Left kidney (tissue), 8 donors: Measurements from ENCODE around the gene GABPA. TPM values are rescaled to one million over a fixed set of nuclear protein-coding genes. Genes with fewer than 3 reads are reported as not detected.
"Not testable (repeated sequence)": the region's sequence is repeated elsewhere in the genome, so short reads cannot be mapped to it uniquely, and the experiment has no call there.

Source experiments
- DNase-seq: peaks from one replicate; pipeline ENCODE4 v3.0.0-alpha.2; 2013
- long read RNA-seq, 8 donors: transcript quantifications; one replicate each; lab custom pipeline, GENCODE V29; 2026
- polyA plus RNA-seq: library from polyadenylated mRNA; unstranded; fragments of 120-200 nt; gene quantifications from one replicate; pipeline ENCODE4 v1.2.1, GENCODE V29; 2013; ENCODE audit not compliant: insufficient read length

The GABPA gene
- polyA plus RNA-seq: 51.0 TPM
- long read RNA-seq, donor 1, full-length matches to known transcripts: 15 of 15 reads
- long read RNA-seq, donor 1, partial matches to known transcripts: 0 of 15 reads
- long read RNA-seq, donor 1, other reads (novel, unspliced or antisense): 0 of 15 reads
- long read RNA-seq, donor 2, full-length matches to known transcripts: 19 of 19 reads
- long read RNA-seq, donor 2, partial matches to known transcripts: 0 of 19 reads
- long read RNA-seq, donor 2, other reads (novel, unspliced or antisense): 0 of 19 reads
- long read RNA-seq, donor 3, full-length matches to known transcripts: 9 of 9 reads
- long read RNA-seq, donor 3, partial matches to known transcripts: 0 of 9 reads
- long read RNA-seq, donor 3, other reads (novel, unspliced or antisense): 0 of 9 reads
- long read RNA-seq, donor 4: 0 reads
- long read RNA-seq, donor 5, full-length matches to known transcripts: 9 of 9 reads
- long read RNA-seq, donor 5, partial matches to known transcripts: 0 of 9 reads
- long read RNA-seq, donor 5, other reads (novel, unspliced or antisense): 0 of 9 reads
- long read RNA-seq, donor 6, full-length matches to known transcripts: 11 of 11 reads
- long read RNA-seq, donor 6, partial matches to known transcripts: 0 of 11 reads
- long read RNA-seq, donor 6, other reads (novel, unspliced or antisense): 0 of 11 reads
- long read RNA-seq, donor 7, full-length matches to known transcripts: 13 of 13 reads
- long read RNA-seq, donor 7, partial matches to known transcripts: 0 of 13 reads
- long read RNA-seq, donor 7, other reads (novel, unspliced or antisense): 0 of 13 reads
- long read RNA-seq, donor 8, full-length matches to known transcripts: 7 of 7 reads
- long read RNA-seq, donor 8, partial matches to known transcripts: 0 of 7 reads
- long read RNA-seq, donor 8, other reads (novel, unspliced or antisense): 0 of 7 reads

DNA sequence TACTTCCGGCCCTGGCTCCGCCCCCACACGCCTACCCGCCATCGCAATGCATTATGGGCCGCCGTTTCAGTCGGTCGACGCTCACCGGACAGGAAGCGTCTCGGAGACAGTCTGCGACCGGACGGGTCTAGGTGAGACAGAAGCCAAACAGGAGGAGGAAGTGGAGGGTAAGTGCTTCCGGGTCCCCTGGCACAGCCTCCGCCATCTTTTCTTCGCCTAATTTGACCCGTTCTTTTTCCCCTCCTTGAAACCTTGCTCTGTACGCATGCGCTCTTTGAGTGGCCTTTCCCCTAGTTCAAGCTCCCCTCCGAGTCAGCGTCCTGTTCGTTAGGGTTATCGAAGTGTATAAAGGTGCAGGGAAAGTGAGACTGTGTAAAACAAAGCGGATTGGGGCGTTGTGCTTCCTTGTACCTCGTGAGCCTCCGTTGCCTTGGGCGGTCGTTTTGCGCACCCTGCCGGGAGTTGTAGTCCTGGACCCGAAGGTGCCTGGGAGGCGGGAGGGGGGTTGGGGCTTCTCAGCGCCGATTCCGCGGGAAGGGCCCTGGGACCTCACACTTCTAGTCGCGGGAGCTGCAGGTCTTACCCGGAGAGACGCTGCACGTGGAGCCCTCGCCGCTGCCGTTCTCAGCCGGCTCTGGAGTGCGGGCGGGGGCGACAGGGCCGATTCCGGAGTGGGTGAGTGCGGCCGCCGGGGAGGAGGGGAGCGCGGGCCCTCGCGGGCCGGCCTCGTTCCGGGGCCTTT lies at the start of gene GABPA, which contains the start of gene ATP5PF:
GABPA (plus strand) TSS at position 69 of the 742 bp plus-strand sequence. CDS start 6,627 bp downstream, outside the sequence.
ATP5PF (minus strand) TSS at position 1 of the 742 bp plus-strand sequence. CDS start 5,110 bp downstream, outside the sequence.
- peak; percentile 97 for DNase-seq

DNA sequence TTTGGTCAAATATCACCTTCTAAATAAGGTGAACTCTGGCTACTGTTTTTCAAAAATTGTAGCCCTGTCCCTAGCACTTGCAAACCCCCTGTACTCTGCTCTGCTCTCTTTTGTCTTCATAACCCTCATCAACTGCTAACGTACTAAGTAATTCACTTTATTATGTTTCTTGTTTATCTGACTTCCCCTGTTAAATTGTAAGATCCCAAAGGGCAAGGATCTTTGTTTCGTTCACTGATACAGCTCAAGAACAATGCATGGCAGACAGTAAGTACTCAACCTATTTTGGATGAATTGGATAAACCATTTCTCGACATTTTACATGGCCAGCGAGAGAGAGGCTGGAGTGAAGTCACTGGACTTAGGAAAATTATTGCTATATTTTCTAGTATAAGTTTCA lies 47.0 kb upstream of the GABPA start:
- no peak for DNase-seq

DNA sequence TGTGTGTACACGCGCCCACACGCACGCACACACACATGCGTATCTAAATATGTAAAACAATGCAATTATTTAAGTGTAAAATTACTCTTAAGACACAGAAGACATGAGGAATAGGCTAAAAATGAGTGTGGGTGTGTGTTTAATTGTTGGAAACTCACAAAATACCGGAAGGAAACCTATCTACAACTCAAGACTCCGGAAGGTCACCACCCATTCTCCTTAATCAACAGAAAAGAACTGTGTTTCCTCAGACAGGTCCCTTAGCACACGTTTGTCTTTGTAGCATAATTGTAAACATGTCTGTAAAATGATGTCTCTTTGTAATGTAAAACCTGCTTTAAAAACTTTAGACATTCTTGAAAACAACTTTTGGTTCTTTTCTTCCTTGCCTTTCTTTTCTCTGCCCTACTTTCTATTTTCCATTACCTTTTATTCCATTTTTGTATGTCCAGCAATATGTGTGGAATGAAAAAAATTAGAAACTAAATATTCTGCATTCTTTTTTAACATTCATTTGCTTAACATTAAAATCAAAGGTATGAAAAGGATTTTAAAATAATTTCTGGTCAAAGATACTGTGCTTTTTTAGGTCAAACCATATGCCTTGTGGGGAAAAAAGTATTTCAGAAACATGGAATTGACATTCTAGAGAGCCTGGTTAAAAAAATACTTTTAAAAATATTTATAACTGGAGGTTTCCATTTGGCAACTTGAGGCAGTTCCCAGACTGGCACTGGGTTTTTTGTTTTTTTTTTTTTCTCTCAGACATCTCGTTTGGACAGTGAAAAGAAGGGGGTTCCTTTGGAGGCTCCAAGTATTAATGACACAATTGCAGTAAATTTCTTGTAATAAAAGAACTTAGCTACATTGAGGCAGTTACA lies 46.3 kb upstream of the GABPA start:
- DNase-seq: peak; percentile 7

DNA sequence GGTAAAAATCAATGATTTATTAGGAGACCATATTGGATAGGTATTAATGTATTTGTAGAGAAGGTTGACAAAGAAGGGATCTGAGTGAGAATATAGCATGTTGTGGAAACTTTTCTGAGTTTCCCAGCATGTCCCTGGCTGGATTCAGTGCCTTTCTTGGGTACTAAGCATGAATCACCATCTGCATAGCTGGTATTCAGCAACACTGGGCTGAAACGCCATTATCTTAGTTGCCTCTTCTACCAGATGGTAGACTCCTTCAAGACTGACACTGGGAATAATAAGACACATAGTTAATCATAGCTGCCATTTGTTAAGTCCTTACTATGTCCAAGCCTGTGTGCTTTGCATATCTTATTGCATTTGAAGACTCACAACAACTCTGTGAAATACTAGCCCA lies 45.5 kb upstream of the GABPA start:
- no peak for DNase-seq

DNA sequence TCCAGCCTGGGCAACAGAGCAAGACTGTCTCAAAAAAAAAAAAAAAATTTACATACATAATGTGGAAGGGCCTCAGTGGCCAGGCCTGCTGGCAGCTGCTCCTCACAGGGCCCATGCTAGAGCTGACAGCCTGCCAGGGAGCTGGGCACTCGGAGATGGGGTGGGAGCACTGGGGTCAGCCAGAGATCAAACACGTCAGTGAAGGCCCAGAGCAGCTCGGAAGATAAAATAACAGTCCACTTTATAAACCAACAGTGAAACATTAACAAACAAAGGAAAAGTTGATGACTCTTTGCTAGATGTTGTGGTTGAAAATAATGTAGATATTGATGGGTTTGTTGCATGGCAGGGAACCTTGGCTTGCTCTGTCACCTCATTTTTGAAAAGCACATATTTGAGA lies 42.8 kb upstream of the GABPA start:
- DNase-seq: no peak

DNA sequence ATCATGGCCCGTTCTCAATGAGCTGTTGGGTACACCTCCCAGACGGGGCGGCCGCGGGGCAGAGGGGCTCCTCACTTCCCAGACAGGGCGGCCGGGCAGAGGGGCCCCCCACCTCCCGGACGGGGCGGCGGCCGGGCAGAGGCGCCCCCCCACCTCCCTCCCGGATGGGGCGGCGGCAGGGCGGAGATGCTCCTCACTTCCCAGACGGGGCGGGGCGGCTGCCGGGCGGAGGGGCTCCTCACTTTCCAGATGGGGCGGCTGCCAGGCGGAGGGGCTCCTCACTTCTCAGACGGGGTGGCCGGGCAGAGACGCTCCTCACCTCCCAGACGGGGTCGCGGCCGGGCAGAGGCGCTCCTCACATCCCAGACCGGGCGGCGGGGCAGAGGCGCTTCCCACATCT lies 39.3 kb upstream of the GABPA start:
- not testable (repeated sequence) for DNase-seq

DNA sequence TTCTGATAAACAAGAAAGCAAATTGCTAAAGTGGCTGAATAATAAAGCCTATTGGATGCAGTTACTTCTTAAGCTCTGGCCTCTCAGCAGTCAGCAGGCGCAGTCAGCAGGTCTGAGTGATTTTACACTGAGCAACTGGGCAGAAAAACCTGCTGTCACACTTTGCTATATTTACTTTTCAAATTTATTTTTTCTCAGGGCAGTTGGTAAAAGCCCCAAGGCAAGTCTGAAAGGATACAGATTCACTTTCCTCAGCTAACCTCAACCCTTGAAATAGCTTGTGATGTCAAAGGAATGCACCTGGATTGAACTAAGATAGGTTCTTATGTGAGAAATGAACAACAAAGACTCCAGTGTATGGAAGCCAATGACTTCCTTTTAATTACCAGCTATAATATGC lies 34.0 kb upstream of the GABPA start:
- DNase-seq: no peak

DNA sequence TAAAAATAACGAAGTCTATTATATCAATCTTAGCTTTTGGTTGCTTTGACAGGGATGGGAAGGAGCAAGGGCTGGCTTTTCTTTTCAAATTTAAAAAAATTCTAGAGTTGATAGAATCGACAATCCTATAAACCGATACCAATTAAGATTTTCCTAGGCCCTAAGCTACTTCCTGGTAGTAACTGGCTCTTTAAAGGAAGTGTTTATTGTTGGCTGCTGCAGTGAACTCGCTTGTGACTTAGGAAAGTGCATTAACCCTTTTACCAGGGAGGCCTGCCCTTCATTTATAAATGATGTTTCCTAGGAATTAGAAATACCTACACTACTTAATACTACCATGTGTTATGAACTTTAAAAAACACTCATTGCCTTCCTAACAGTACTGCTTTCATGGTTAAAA lies 33.2 kb upstream of the GABPA start:
- no peak for DNase-seq

DNA sequence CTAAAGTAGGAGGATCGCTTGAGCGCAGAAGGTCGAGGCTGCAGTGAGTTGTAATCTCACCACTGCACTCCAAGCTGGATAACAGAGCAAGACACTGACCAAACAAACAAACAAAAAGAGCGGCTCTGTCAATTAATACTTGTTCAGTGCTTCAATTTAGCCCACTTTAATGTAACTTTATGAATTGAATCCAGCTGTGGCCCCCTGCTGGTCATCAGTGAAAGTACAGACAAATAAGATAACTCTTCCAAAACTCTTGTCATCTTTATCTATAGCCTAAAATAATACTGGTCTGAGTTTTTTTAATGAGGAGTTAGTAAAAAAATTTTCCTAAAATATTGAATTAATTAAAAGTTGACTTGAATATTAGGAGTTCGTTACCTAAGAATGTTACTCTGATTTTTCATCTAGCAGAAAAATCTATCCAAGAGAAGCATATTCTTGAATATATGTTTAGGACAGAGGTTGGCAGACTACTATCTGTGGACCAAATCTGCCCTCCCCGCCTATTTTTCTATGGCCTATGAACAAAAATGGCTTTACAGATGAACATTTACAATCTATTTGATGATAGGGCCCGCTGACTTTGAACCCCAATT lies 26.2 kb upstream of the GABPA start:
- DNase-seq: peak; percentile 25

DNA sequence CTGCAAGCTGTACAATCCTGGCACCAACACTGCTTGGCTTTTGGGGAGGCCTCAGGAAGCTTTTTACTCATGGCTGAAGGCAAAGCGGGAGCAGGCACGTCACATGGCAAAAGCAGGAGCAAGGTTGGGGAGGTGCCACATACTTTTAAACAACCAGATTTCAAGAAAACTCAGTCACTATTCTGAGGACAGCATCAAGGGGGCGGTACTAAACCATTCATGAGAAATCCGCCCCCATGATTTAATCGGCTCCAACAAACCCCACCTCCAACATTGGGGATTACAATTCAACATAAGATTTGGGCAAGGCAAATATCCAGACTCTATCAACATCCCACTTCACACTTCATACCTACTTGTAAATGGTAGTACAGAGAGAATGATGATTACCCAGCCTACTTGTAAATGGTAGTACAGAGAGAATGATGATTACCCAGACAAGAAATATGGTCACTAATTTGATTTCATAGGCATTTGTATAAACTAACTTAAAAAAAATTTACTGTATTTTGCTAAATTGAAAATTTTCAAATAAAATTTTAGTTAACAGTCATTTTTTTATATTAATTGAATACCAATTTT lies 25.0 kb upstream of the GABPA start:
- DNase-seq: no peak

DNA sequence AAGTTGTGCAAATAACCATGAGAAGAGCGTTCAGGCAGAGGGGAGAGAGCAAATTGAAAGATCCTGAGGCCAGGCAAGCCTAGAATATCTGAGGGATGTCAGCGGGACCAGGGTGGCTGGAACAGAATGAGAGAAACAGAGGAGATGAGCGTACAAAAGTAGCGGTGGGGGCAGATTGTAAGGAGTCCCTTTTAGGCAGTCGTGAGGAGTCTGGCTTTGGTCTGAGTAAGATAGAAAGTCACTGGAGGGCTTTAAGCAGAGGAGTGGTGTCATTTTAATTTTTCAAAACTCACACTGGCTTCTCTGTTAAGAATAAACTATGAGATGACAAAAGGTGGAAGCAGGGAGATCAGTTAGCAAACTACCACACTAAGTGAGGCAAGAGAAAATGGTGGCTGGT lies 24.2 kb upstream of the GABPA start:
- no peak for DNase-seq

DNA sequence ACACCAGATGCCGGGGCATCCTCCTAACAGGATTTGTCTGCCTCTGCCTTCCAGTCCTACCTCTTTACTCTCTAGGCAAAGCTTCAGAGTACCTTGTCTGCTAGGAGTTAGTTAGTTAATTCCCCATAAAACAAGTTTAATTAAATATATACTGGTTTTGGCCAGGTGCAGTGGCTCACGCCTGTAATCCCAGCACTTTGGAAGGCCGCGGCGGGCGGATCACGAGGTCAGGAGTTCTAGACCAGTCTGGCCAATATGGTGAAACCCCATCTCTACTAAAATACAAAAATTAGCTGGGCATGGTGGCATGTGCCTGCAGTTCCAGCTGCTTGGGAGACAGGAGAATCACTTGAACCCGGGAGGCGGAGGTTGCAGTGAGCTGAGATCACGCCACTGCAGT lies 20.7 kb upstream of the GABPA start:
- DNase-seq: not testable (repeated sequence)

DNA sequence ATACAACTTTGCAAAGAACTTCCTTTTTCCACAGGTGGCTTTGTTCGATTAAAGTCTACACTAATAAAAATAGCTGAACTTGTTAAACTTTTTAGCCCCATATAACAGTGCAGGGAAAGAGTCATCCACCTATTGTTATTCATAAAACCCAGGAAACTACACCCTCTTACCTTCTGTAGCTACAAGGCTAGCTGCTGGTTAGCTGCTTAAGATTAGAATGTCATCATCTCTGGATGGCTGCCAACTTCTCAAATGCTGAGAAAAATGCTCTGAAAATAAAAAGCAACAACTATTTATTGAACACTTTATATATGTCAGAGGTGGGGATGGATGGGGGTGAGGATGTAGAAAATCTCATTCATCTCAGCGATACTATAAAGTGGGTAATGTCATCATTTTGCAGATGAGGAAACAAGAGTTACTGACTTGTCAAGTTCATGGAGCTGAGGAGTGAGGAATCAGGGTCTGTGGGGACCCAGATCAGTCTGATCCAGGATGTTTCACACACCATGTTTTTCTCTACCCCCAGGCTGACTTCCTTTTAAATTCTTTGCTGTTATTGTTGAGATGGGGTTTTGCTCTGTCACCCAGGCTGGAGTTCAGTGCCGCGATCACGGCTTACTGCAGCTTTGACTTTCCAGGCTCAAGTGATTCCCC lies 17.2 kb upstream of the GABPA start:
- DNase-seq: no peak

DNA sequence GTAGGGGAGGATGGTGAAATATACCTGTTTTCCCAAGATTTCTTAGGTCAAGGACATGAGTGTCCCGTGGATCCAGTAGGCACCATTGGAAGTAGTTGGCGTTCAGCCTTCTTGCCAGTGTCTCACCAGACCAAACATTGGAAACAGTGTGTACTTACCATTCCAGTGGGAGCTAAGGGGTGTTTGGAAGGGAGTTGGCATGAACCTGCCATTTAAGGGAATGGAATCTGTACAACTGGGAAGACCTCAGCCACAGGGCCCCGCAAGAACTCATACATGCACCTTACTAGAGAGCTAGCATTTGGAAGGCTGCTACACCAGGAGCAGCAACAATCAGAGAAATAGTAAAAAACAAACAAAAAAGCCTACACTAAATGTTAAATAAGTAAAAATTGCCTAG lies 12.8 kb upstream of the GABPA start:
- no peak for DNase-seq

DNA sequence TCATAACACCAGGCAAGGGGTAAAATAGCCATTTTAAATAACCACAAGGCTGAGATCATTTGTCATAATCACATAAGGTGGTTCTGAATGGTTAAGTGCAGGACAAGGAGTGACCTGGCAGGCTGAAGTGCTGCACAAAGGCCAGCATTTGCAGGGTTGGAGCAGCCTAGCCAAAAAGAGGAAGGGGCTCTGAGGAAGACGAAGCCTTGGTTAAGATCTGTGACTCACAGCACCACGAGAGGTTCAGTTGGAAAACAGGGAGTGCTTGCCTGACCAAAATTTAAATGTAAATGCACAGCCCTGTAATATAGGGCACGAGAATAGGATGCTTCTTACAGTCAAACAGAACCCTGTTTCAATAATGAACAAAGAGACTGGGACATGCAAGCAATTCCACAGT lies 12.1 kb upstream of the GABPA start:
- DNase-seq: no peak

DNA sequence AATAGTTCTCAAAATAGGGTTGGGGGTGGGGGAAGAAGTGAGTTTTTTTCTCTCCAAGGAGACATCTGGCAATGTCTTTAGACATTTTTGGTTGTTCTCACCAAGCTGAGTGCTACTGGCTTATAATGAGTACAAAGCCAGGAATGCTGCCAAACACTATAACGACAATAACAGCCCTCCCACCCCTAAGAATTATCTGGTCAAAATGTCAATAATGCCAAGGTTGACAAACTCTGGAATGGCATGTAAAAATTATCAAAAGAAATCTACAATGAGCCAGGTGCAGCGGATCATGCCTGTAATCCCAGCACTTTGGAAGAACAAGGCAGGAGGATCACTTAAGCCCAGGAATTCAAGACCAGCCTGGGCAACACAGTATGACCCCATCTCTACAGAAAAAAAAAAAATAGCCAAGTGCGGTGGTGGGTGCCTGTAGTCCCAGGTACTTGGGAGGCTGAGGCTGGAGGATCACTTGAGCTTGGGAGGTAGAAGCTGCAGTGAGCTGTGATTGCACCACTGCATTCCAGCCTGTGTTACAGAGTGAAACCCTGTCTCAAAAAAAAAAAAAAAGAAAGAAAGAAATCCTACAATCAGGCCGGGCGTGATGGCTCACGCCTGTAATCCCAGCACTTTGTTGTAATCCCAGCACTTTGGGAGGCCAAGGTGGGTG lies 2.5 kb upstream of the GABPA start:
- no peak for DNase-seq

DNA sequence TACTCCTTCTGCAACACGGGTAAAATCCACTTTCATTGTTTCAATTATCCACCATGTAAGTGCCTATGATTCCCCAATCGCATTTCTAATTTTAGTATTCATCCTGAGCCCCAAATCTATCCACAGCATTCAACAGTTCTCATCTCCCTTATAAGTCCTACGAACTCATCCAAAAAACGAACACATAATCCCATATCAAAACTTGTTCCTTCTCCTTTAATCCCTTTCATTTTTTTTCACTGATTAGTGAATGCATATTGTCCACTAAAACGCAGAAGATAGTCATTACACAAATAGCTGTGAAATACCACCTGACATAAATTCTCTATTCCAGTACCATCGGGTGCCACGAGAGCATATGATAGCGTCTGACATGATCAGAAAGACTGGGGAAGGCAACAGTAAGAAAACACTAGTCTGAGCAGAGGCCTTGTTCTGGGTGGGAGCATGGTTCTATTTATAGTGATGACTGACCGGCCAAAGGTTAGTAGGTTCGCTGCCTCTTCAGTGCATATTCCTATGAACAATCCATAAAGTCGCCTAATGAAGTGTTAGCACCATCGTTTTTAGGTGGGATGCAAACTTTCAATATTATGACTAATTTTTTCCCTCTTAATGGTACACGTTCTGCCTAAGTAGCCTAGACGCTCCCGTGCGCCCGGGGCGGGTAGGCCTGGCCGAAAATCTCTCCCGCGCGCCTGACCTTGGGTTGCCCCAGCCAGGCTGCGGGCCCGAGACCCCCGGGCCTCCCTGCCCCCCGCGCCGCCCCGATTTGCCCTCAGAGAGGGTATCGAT lies 716 bp upstream of the GABPA start:
- DNase-seq: peak; percentile 7

DNA sequence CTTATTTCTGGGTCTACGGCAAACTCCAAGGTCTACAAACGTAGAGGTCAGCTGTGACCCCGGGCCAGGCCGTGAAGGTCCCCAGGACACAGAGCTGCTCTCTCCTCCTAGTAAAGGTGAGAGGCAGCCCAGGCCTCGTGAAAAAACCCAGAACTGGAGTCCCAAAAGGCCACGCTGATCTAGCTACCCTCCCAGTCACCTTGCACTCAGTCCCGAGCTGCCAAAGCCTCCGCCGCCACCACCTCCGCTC lies 193 bp upstream of the GABPA start:
- no peak for DNase-seq
